ENCODE results near the gene POLR2C.
A peak's percentile ranks its signal among the peaks of the same experiment; 100 is the strongest.

Gene POLR2C

DNA sequence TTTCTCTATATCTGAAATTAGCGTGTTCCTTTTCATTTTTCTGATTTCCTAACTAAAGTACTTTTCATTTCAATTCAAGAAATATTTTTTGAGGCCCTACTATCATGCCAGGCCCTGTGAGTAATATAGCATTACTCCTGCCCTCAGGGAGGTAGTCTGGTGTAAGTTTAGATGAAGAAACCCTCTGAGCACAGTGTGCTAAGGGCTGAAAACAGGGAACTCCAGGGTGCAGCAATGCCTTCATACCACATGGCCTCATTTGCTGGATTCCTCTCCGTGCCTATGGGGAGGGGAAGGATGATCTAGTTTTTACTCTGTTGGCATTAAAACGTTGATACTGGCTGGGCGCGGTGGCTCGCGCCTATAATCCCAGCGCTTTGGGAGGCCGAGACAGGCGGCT lies 10.5 kb upstream of the POLR2C start:
- no peak for DNase-seq (ENCODE audit: low spot score)

GRCh38 chr16:57462978-57463362 lies 491 bp downstream of the POLR2C start:
- DNase-seq (ENCODE audit: low spot score) = no peak

GRCh38 chr16:57464523-57464922 lies 2.0 kb downstream of the POLR2C start:
- no peak for DNase-seq (ENCODE audit: low spot score)

GRCh38 chr16:57468346-57468745 lies 5.9 kb downstream of the POLR2C start:
- no peak for DNase-seq (ENCODE audit: low spot score)

DNA sequence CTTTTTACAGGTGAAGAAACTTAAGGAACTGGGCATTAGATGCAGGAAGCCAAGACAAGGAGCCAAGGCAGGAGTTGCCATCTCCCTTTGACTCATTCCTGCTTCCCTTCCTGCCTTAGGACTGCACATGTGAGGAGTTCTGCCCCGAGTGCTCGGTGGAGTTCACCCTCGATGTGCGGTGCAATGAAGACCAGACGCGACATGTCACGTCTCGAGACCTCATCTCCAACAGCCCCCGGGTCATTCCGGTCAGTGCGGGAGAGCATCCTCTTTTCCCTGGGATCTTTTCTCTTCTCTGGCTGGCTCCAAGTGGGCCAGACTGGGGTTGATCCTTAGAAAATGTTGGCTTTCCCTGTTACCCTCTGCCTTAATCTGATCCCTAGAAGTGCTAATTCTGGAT lies 6.6 kb downstream of the POLR2C start:
- no peak for DNase-seq (ENCODE audit: low spot score)

DNA sequence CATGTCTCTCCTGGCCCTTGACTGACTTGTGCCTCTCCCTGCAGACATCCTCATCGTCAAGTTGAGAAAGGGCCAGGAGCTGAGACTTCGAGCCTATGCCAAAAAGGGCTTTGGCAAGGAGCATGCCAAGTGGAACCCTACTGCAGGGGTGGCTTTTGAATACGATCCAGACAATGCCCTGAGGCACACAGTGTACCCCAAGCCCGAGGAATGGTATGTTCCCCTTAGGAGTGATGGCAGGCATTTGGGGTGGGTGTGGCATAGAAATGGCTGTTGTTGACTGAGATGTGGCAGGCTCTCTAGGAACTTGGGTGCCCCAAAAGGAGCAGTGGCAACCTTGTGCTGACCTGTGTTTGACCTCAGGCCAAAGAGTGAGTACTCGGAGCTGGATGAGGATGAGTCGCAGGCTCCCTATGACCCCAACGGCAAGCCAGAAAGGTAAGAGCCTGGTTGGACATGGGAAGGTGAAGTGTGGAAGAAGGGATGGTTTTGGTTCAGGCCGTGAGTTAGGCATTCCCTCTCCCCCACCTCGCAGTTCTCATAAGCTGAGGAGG lies 7.5 kb downstream of the POLR2C start:
- no peak for DNase-seq (ENCODE audit: low spot score)

DNA sequence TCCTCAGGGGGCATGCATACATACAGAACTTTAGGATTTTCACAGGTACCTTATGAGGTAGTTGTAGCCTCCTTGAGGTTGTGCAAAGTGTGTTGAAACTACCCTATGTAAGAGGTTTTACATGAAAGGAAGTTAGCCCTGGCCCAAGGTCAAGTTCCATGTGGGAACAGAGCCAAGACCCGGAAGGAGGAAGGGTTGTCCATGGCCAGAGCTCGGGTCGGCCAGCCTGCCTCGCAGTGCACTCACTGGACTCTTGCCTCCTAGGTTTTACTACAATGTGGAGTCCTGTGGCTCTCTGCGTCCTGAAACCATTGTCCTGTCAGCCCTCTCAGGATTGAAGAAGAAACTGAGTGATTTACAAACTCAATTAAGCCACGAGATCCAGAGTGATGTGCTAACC lies 8.2 kb downstream of the POLR2C start:
- no peak for DNase-seq (ENCODE audit: low spot score)

DNA sequence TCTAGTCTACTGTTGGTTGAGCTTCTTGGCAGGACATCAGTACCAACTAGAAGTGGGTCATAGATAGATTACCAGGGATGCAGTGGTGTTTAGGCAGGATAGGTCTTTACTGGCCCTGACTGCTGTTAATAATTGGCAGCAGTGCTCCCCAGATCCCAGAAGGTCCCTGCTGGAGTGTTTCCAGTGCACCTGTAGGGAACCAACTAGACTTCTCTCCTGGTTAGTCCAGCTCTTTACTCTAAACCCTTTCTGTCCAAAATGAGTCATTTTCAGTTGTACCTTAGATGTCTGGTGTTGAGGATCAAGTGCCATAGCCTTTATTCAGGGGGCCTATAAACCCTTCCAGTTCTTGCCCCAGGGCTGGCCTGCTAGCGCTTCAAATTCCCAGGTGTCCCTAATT lies 8.7 kb downstream of the POLR2C start:
- DNase-seq (ENCODE audit: low spot score) = no peak

GRCh38 chr16:57471852-57472664 lies 9.6 kb downstream of the POLR2C start:
- no peak for DNase-seq (ENCODE audit: low spot score)

DNA sequence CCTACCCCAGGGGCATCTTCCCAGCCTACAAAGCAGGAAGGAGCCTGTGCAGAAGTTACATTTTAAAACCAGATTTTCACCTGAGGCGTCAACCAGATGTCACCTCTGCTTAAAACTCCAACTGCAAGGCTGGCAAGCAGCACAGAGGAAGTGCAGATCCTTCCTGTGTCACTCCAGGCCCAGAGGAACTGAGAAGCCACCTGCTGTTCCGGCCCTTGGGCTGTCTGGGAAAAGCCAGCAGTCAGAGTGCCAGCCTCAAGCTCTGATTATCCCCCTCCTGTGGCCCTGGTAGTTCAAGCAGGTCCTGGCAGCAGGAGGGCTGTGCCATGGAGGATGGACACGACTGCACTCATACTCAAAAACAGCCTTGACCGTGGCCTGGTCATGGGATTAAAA lies 10.2 kb downstream of the POLR2C start:
- DNase-seq (ENCODE audit: low spot score) = no peak

DNA sequence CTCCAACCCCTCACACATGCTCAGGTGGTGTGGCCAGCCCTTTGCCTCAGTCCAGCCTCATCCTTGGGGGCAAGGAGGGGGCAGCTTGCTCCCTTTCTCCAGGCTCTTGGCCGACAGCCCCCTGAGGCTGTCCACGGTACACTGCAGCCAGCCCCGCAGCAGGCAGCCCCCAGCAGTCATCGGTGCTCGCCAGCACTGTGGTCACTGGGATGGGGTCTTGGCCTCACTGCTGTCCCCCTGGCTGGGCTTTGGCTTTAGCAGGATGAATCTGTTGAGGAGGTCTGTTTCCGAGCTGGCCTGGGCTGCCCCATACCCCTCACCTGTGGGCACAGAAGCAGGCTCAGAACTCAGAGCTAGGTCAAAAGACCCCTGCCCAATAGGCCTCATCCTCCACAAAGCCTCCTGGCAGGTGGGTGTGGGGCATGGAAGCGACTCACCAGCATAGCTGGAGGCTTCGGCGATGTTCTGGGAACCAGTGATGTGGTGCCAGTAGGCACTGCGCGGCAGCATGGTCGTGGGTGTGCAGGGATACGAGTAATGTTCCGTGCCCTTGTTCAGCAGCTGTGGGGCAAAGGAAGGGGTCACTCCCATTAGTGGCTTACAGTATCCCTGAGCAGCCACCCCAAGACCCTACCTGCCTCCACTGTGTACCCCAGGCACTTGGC lies 10.8 kb downstream of the POLR2C start:
- no peak for DNase-seq (ENCODE audit: low spot score)

GRCh38 chr16:57473906-57474305 lies 11.4 kb downstream of the POLR2C start:
- no peak for DNase-seq (ENCODE audit: low spot score)

- DNase-seq (ENCODE audit: low spot score) = no peak
These were observed 12.5 kb downstream of the POLR2C start for GRCh38 chr16:57474671-57475661.

DNA sequence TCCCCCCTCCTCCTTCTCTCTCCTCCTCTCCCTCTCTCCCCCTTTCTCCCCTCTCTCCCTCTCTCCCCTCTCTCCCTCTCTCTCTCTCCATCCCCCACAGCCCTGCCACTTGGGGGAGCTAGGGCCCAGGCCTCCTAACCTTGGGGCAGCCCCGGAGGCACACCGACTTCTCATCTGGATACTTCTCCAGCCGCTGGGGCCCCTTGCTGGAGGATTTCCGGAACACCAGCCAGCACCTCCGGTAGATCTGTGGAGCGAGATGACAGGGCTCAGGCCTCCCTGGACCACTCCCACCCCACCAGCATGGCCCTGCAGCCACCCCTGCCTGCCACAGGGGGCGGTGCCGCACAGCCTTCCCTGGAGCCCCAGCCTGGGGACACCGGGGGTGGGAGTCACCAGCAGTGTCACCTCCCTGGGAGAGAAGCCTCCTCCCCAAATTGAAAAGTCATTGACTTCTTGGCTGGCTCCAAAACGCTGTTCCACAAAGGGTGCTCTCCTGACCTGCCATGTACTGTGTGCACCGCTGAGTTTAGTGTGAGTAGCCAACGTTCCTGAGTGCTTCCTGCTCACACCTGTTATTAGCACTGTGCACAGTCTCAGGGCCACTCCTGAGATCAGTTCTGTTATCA lies 13.3 kb downstream of the POLR2C start:
- peak; percentile 85 for DNase-seq (ENCODE audit: low spot score)

GRCh38 chr16:57476546-57477410 lies 14.3 kb downstream of the POLR2C start:
- no peak for DNase-seq (ENCODE audit: low spot score)

GRCh38 chr16:57477531-57478202 lies 15.2 kb downstream of the POLR2C start:
- DNase-seq (ENCODE audit: low spot score) = no peak

GRCh38 chr16:57478396-57479204 lies 16.1 kb downstream of the POLR2C start:
- no peak for DNase-seq (ENCODE audit: low spot score)

- no peak for DNase-seq (ENCODE audit: low spot score)
These were observed 16.9 kb downstream of the POLR2C start for GRCh38 chr16:57479205-57479975.

Measured in D341Med (cell line).